Measurements from ENCODE around the gene SLIT1.
"Not testable (repeated sequence)": the region's sequence is repeated elsewhere in the genome, so short reads cannot be mapped to it uniquely, and the experiment has no call there.

SLIT1 gene

DNA sequence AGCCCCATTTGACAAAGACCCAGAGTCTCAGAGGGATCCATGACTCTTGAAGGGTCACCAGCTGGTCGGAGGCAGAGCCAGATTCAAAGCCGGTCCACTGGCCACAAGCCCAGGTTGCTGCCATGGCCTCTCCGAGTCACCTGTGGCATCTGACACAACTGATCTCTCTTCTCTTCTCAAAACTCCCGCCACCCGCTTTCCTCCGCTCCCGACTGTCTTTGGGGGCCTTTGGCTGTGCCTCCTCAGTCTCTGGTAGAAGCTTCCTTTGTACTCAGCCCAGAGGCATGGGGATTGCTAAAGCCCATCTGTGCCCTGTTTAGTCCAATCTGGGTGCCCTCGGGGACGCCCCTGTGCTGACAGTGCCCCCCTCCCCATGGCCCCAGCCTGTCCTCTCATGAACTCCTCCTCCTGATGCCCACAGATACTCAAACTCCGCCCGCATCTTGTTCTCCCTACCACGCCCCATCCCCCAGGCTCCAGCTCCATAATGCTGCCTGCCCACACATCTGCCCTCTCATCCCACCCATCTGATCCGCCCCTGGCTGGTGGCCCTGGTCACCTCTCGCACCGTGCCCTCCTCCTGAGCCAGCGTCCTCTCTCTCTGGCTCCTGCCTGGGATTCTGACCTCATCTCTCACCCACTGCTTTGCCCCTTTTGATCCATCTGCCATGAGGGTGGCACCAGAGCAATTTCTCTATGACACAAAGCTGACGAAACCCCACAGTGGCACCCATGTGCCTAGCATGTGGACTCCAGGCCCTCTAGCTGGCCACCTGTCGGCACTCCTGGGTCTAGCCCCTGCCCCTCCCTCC lies 150.6 kb downstream of the SLIT1 start:
- no peak for FAIRE-seq

DNA sequence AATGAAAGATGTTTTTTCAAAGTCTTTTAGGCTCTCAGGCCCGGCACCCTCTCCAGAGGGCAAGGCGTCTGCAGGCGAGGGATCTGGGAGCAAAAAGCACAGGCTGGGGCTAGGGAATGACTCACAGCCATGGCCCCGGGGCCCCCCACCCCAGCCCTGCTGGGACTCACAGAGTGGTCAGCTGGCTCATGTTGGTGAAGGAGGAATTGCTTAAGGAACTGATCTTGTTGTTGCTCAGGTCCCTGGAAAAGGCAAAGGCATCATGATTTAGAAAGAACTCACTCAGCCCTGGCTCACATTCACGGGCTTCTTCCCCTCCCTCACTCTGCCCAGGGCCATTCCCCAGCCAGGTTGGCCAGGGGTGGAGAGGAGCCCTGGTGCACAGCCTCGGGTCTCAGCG lies 151.5 kb downstream of the SLIT1 start:
- DNase-seq (ENCODE audit: extremely low spot score, insufficient read length, low read depth) (no peak), FAIRE-seq (no peak)

More for the DNA sequence above, 150.6 kb downstream of the SLIT1 start:
- no peak for DNase-seq (ENCODE audit: extremely low spot score, insufficient read length, low read depth)

DNA sequence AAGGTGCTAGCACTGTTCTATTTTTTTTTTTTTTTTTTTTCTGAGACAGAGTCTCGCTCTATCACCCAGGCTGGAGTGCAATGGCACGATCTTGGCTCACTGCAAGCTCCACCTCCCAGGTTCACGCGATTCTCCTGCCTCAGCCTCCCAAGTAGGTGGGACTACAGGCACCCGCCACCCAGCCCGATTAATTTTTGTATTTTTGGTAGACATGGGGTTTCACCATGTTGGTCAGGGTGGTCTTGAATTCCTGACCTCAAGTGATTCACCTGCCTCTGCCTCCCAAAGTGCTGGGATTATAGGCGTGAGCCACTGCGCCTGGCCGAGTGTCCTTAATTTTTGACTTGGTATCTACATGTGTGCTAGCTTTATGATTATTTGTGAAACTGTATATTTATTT lies 151.9 kb downstream of the SLIT1 start:
- FAIRE-seq; DNase-seq (ENCODE audit: extremely low spot score, insufficient read length, low read depth): not testable (repeated sequence)

DNA sequence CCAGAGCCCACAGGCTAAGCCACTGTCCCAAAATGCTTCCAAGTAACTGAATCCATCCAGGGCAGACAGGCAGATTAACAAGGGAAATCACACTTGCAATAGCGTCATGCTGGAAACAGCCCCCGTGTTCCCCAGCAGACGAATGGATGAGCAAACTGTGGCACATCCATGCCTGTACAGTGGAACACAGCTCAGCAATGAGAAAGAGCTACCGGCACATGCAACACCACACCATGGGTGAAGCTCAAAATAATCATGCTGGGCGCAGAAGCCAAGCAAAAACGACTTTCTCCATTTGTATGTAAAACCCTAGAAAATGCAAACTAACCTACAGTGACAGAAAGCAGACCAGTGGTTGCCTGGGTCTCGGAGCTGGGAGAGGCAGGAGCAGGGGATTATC lies 153.1 kb downstream of the SLIT1 start:
- FAIRE-seq (no peak), DNase-seq (ENCODE audit: extremely low spot score, insufficient read length, low read depth) (no peak)

DNA sequence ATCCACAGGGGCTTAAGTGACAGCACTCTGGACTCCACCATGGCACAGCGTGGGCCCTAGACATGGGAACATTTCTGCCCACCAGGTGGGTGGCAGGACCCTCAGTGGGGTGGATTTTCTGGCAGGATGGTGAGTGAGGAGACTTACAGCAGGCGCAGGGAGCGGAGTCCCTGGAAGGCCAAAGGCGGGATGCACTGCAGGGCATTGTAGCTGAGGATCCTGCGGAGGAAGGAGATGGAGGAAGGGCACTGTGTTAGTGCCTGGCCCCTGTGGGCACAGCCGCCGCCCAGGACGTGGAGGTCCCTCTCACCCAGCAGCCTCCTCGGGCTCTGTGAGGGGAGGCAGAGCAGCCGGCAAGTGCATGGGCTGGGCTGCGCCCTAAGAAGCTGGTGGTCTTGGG lies 154.3 kb downstream of the SLIT1 start:
- no peak for DNase-seq (ENCODE audit: extremely low spot score, insufficient read length, low read depth)
- no peak for FAIRE-seq

DNA sequence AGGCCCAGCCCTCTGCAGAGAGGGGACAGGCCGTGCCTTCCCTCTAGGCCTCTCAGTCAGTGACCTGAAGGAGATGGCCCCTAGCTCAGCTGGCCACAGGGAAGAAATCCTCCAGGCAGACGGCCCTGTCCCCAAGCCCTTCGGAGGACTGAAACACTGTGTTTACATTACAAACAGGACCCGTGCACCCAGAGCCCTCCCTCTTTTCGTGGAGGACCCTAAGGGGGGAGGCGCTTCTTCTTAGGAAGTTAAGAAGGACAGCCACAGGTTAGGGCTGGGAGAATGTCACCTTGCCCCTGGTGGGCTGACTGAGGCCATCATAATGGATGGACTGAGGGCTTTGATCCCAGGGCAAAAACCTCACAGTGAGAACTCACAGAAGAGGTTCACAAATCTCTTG lies 154.9 kb downstream of the SLIT1 start:
- DNase-seq (ENCODE audit: extremely low spot score, insufficient read length, low read depth) (no peak), FAIRE-seq (no peak)

DNA sequence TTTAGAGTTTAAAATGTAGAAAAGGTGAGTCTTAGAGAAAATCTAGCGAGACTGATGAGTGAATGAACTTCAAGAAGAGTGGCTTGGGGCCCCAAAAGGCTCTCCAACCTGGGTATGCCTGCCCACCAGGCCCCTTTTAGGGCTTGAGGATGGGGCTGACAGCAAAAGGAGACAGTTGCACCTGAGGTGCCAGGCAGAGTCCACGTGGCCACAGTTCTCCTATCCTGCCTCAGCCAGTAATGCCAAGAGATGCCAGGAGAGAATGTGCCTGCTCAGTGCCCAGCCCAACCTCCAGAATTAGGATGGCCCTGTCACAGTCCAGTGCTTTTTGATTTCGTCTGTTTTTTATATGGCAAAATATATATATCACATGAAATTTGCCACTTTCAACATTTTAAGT lies 156.5 kb downstream of the SLIT1 start:
- no peak for FAIRE-seq
- DNase-seq (ENCODE audit: extremely low spot score, insufficient read length, low read depth) = no peak

DNA sequence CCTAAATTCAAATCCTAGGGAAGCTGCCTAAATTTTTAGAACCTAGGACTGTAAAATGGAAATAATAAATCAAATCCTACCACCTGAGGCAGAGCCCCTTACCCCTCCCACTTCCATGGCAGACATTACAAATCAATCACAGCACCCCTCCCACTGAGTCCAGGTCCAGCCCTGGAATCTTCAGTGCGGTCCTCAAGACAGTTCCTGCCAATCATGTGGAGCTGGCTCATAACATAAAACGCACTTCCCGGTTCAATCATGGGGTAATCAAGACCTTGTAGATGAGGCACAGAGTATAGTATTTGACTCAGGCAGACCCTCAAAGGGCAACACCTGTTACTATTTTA lies 157.0 kb downstream of the SLIT1 start:
- DNase-seq (ENCODE audit: extremely low spot score, insufficient read length, low read depth) (no peak), FAIRE-seq (no peak)

DNA sequence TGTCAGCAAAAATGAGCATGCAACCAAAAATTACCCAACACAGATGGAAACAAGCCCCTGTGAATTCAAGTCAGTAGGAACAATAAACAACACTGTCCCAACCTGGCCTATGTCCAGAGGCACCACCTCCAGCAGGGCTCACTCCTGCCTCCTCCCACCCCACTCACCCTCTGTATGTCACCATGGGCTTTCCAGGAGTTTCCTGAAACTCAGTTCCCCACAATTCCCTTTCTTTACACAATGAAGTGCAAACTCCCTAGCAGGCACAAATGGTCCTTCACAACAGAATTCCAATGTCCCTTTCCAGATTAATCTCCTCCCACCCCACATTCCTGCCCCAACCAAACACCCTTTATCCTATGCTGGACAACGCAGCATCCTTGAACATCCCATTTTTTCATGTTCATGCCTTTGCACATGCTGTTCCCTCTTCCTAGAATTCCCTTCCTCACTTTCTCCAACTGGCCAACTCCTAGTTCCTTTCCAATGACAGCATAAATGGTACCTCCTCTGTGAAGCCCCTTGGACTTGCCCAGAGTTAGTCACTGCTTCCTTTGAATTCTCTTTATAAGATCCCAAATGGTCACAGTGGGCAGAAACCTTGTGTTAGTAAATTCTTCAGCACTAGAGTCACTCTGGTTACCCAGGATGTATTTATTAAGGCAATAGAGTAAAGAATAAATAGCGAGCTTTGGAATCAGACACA lies 157.5 kb downstream of the SLIT1 start:
- FAIRE-seq = no peak
- no peak for DNase-seq (ENCODE audit: extremely low spot score, insufficient read length, low read depth)

DNA sequence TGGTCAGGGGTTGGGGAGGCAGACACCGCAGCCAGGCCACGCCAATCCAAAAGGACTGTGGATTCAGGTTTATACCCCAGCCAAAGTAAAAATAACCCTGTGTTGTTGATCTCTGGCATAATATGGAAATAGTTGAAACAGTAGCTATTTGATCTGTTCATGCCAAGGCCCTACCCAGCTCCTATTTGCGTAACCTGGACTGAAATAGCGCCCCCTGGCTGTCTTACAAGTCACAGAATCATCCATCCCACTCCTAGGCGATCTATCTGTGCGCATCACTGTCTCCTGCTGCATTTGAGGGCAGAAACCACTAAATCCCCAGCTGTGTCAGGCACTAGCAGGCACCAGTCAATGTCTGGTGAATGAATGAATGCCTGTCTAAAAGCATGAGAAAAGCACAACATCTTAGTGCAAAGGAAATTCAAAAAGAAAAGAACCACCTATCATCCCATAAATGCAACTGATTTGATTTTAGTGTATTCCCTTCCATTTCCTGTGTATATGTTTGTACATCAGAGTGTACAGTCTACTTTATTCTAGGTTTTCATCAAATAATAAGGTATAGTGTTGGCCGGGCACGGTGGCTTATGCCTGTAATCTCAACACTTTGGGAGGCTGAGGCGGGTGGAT lies 160.0 kb downstream of the SLIT1 start:
- FAIRE-seq (peak; percentile 78), DNase-seq (ENCODE audit: extremely low spot score, insufficient read length, low read depth) (no peak)

DNA sequence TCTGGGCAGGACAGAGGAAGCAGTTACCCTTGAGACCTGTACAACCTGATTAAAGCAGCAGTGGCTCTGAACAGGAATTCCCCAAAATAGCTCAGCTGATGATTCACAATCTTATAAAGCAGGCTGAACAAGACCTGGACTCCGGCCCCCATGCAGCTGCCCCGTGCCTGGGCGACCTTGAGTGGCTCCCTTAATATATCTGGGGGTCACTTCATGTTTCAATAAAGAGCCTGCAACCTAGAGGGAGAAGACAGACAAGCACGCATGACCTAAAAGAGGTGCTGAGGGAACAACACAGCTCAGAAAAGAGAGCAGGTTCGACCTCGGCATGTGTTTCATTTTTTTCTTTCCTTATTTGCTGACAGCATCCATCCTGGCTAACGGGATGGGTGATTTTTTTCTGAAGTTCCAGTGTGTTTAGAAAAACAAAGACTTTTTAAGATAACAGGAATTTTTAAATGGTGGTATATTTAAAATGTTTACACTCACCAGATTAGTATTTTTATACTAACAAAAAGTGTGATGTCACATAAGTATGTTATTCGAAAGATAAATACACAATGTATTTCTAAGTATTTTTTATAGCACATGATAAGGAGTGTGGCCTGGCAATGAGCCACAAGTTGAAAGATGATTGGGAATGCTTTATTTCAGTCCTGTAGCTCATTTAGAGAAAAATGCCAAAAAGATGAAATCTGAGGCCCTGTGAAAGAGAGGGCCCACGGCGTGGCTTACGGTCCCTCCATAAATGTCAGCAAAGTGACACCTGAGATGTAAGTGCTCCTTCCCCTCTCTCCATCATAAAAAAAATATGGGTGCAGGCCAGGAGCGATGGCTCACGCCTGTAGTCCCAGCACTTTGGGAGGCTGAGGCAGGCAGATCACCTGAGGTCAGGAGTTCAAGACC lies 161.3 kb downstream of the SLIT1 start:
- DNase-seq (ENCODE audit: extremely low spot score, insufficient read length, low read depth) (no peak), FAIRE-seq (no peak)

DNA sequence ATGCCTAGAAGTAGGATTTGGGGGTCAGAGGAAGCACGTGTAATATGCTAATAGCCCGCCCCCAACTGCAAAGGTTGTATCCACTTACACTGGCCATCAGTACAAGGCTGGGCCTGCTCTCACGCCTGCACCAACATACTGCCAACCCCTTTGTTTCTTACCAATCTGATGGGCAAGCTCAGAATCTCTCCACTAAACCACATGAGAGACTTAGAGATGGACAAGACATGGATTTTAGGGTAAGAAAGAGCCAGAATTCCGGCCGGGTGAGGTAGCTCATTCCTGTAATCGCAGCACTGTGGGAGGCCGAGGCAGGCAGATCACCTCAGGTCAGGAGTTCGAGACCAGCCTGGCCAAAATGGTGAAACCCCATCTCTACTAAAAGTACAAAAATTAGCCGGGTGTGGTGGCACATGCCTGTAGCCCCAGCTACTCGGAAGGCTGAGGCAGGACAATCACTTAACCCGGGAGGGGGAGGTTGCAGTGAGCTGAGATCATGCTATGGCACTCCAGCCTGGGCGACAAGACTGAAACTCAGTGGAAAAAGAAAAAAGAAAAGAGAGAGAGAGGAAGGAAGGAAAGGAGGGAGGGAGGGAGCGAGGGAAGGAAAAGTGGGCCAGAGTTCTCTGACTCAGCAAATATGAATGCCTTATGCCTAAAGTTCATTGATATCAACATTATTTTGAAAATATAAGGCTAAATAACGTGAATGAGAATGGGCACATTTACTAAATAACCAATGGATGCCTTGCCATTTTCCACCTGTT lies 162.2 kb downstream of the SLIT1 start:
- DNase-seq (ENCODE audit: extremely low spot score, insufficient read length, low read depth) = no peak
- FAIRE-seq = no peak

DNA sequence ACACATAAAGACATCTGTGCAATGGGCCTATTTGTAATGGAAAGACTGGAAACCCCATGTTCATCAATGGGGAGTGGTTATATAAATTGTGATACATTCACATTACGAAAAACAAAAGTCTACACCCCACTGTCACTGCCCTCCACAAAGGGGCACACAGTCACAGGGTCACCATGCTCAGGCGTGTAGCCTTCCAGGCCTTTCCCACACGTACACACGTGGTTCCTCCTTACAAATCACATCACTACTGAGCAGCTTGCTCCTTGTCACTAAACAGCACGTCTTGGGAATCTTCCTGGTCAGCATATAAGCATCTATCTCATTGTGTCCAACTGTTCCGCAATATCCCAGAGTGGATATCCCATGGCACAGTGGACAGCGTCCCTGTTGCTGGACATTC lies 163.1 kb downstream of the SLIT1 start:
- DNase-seq (ENCODE audit: extremely low spot score, insufficient read length, low read depth) (no peak), FAIRE-seq (no peak)

DNA sequence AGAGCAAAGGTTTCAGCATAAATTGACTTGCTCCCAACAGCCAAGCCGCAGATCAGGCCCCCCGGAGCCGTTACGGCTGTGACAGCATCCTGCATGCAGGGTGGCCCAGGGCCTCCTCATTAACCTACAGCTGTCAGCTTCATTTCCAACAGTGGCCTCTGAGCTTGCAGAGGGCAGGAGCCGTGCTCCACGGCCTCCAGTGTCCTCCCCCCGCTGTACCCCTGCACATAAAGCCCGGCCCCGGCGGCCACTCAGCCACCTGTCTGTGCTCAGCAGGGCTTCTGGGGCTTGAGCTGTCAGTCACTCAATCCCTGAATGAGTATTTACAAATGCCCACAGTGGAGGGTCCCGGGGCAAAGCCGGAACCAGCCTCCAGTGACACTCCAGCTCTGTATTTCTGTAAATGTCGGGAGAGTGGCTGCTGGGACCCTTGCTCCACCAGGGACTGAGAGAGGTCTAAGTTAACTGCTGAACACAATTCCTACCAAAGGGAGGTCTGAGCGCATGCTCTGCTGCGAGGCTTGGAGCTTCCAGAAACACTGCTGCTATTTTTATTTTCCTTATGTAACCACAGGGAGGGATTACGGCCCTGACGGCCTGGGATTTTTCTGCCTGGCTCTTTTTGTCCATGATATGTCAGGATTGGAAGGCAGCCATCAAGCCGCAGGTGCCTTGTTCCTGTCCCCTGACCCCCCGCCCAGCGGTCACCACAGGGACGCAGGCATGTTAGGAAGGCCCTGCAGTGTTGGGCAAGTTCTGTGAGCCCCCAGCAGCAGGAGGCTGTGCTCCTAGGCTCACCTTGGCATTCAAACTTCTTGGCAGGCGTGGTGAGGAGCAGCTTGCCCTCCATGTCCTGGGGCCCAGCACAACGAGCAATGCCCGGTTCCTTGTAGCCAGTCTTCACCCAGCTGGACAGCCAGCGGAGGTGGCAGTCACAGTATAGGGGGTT lies 165.0 kb downstream of the SLIT1 start:
- DNase-seq (ENCODE audit: extremely low spot score, insufficient read length, low read depth) = no peak
- FAIRE-seq = no peak

DNA sequence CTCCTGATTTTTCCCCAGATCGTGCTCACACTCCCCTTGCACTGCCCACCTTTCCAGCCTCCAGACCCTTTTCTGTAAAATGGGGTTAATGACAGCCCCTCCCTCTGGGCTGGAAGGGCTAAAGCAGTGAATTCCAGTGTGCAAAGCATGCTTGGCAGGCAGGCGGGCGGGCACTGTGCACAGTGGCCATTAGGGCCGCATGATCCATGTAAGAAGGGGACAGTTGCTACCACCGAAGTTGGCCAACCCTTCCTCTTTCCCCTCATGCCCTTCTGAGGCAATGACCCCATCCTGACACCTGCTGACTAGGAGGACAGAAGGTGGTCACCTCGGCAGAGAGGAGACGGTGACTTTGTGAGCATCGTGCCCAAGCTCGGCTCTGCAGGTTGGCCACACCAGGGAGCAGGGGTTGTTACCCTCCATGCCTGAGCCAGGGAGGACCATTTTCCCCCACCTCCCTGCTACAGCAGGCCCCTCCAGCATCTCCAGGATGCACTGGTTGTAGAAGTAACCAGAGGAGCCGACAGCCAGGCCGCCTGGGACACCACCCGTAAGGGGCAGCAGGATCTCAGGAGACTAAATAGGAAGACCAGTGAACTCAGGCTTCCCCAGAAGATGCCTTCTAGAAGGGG lies 166.4 kb downstream of the SLIT1 start:
- FAIRE-seq = no peak

DNA sequence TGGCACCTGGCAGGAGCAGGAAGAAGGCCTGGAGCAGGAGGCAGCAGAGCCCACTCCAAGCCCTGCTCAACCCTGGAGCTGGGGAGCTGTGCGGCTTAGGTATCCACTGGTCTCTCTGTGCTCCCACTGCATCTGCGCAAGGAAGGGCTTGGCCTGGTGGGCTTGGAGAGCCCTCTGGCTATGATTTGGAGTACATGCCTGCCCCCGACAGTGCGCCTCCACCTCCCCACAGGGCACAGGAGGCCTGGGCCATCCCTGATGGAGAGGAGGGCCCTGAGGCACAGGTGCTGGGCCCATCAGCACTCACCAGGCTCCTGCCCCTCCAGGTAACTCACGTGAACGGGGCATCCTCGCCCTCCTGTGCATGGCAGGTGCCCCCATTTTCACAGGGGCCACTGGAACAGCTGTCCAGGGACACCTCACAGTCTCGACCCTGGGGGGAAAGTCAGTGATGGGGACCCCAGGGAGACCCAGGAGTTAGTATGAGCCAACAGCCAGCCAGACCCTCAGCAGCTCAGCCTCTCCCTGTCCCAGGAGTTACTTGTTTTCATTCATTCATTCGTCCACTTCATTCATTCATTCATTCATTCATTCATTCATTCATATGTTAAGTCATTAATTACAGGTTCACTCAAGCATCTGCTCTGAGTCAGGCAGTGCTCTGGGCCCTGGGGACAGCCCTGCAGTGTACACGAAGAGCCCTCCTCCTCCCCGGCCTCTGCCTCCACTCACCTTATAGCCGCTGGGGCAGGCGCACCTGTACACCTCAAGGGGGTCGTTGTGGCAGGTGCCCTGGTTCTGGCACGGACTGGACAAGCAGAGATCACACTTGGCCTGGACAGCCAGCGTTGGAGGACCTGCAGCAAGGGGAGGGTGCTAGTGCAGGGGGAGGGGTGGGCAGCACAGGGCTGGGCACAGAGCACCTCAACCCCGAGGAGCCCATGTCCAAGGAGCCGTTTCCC lies 167.2 kb downstream of the SLIT1 start:
- DNase-seq (ENCODE audit: extremely low spot score, insufficient read length, low read depth) (no peak), FAIRE-seq (no peak)

More for the DNA sequence above, 166.4 kb downstream of the SLIT1 start:
- no peak for DNase-seq (ENCODE audit: extremely low spot score, insufficient read length, low read depth)

DNA sequence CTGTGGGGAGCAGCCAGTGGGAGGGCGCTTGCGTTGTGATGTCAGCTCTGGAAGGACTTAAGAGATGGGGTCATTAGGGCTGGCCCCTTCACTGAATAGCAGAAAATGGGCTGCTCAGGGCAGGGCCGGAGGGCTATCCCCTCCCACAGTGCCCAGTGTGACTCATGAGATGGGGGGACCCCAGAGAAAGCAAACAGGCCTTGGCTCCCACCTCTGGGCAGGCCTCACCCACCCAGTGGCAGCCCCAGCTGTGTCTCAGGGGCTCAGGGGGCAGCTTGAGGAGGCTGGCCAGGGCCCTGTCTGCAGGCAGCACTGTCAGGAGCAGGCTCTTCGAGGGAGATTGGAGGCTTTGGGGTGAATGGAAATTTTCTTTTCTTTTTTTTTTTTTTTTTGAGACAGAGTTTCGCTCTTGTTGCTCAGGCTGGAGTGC lies 168.3 kb downstream of the SLIT1 start:
- FAIRE-seq (no peak), DNase-seq (ENCODE audit: extremely low spot score, insufficient read length, low read depth) (no peak)

Data from GM18507 (cell line).